ENCODE results near the gene JOSD2.

DNA sequence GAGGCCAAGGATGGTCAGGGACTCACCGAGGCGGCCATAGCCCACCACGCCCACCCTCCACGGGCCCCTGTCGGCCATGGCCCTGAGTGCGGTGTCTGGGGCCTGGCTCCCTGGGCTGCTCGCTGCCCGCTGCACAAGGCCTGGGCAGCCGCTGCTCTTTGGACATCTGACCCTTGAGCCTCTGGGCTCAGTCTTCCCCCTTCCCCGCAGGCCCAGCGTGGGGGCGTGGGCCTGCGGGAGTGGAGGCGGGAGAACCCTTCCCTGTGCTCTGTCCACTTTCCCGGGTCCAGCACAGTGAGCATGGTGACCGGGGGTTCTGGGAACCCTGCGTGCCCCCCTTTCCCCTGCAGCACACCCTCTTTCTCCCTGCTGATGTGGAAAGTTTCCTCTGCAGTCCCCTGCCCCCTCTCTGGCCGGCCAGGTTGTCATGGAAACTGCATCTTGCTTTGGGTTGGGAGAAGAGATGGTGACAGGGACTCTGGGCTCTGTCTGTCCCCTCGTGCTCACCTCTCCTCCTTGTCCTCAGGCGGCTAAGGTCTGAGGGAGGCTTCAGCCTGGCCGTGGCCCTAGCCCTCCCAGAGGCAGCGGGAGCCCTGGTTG is 2.9 kb upstream of the JOSD2 start, which contains the start of gene ASPDH:
- TF ChIP-seq, protein P1, sequence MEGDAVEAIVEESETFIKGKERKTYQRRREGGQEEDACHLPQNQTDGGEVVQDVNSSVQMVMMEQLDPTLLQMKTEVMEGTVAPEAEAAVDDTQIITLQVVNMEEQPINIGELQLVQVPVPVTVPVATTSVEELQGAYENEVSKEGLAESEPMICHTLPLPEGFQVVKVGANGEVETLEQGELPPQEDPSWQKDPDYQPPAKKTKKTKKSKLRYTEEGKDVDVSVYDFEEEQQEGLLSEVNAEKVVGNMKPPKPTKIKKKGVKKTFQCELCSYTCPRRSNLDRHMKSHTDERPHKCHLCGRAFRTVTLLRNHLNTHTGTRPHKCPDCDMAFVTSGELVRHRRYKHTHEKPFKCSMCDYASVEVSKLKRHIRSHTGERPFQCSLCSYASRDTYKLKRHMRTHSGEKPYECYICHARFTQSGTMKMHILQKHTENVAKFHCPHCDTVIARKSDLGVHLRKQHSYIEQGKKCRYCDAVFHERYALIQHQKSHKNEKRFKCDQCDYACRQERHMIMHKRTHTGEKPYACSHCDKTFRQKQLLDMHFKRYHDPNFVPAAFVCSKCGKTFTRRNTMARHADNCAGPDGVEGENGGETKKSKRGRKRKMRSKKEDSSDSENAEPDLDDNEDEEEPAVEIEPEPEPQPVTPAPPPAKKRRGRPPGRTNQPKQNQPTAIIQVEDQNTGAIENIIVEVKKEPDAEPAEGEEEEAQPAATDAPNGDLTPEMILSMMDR (IDR thresholded peaks at IDR 0.05; ENCODE audit: insufficient read depth, low read length) = no peak
- TF ChIP-seq POLR2AphosphoS5 (IDR thresholded peaks at IDR 0.05; ENCODE audit: low read depth) (no peak), GABPA (IDR thresholded peaks at IDR 0.05; ENCODE audit: low read depth) (no peak), SPI1 (IDR thresholded peaks at IDR 0.05; ENCODE audit: borderline replicate concordance, low read depth) (no peak)
- TF ChIP-seq, protein P2, sequence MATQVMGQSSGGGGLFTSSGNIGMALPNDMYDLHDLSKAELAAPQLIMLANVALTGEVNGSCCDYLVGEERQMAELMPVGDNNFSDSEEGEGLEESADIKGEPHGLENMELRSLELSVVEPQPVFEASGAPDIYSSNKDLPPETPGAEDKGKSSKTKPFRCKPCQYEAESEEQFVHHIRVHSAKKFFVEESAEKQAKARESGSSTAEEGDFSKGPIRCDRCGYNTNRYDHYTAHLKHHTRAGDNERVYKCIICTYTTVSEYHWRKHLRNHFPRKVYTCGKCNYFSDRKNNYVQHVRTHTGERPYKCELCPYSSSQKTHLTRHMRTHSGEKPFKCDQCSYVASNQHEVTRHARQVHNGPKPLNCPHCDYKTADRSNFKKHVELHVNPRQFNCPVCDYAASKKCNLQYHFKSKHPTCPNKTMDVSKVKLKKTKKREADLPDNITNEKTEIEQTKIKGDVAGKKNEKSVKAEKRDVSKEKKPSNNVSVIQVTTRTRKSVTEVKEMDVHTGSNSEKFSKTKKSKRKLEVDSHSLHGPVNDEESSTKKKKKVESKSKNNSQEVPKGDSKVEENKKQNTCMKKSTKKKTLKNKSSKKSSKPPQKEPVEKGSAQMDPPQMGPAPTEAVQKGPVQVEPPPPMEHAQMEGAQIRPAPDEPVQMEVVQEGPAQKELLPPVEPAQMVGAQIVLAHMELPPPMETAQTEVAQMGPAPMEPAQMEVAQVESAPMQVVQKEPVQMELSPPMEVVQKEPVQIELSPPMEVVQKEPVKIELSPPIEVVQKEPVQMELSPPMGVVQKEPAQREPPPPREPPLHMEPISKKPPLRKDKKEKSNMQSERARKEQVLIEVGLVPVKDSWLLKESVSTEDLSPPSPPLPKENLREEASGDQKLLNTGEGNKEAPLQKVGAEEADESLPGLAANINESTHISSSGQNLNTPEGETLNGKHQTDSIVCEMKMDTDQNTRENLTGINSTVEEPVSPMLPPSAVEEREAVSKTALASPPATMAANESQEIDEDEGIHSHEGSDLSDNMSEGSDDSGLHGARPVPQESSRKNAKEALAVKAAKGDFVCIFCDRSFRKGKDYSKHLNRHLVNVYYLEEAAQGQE (IDR thresholded peaks at IDR 0.05; ENCODE audit: insufficient replicate concordance, low read depth) = no peak

Data from HL-60 (cell line).